ENCODE measurements around the gene PKLR. TPM values are rescaled to one million over a fixed set of nuclear protein-coding genes. Genes with fewer than 3 reads are reported as not detected.

The PKLR gene
- total RNA-seq, 1 experiment from 2014 or later: 0.17 TPM

DNA sequence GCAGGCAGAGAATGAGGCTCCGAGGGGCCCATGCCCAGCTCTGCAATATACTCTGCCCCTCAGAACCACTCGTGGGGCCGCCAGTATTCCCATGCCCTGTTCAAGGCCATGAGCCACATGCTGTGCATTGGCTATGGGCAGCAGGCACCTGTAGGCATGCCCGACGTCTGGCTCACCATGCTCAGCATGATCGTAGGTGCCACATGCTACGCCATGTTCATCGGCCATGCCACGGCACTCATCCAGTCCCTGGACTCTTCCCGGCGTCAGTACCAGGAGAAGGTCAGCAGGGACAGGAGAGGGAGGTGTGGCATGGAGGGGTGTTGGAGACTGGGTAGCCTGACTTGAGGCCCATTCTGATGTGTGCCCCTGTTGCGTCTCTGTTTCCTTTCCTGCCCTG, 16.8 kb downstream of the PKLR start:
- no TSS peak for BruUV-seq (replicated peaks)
- Histone ChIP-seq H3K27ac (ENCODE audit: low read depth, low read length) (no peak overlapping the region), H3K4me1 (ENCODE audit: control insufficient read depth in 1 of 2, insufficient read depth in 2 of 2, low read length in 2 of 2) (no peaks in the 10 kb centered on the region), H3K9me2 (ENCODE audit: insufficient read depth) (no peaks in the 10 kb centered on the region), H3K4me3 (replicated peaks in 1 of 2; ENCODE audit: low read depth in 1 of 2, low read length in 2 of 2) (no peak overlapping the region), H3K9me3 (ENCODE audit: control insufficient read depth in 1 of 2, insufficient read depth in 1 of 2, low read depth in 1 of 2, low read length in 2 of 2) (no peaks in the 10 kb centered on the region), H3K79me2 (ENCODE audit: insufficient read depth, low read length) (no peaks in the 10 kb centered on the region), H3K9ac (ENCODE audit: low read length) (no peak overlapping the region), H3K36me3 (ENCODE audit: control insufficient read depth in 1 of 2, insufficient read depth in 2 of 2, low read length in 2 of 2) (no peaks in the 10 kb centered on the region), H4K20me1 (ENCODE audit: insufficient read depth) (no peaks in the 10 kb centered on the region), H3K27me3 (ENCODE audit: insufficient read depth, low read length) (no peaks in the 10 kb centered on the region), H3K4me2 (ENCODE audit: low read length) (no peak overlapping the region), H2AFZ (ENCODE audit: low read depth, low read length, poor library complexity, severe bottlenecking) (no peak overlapping the region)
- POLR2A ChIA-PET: no interaction called here
- intact Hi-C loops (cut with micrococcal nuclease): no loop called here
- DNase-seq (ENCODE audit: low read depth, low spot score) (no peak), ATAC-seq (no peak)
- RAD21 ChIA-PET (ENCODE audit: low non-redundant PET in 1 of 2, low total read pairs in 2 of 2, uncharacterized antibody in 2 of 2, unreplicated experiment in 2 of 2): no interaction called here
- CTCF ChIA-PET: no interaction called here
- TF ChIP-seq POLR2AphosphoS5 (IDR thresholded peaks at IDR 0.05; ENCODE audit: low read depth, low read length): no peak
- TF ChIP-seq FOSL1 (IDR thresholded peaks at IDR 0.05; ENCODE audit: low read depth): no peak
- no peak for TF ChIP-seq ZNF274 (IDR thresholded peaks at IDR 0.05; ENCODE audit: low read depth, low read length)
- no peak for TF ChIP-seq CBX3 (IDR thresholded peaks at IDR 0.05; ENCODE audit: low read depth)
- TF ChIP-seq EZH2phosphoT487 (IDR thresholded peaks at IDR 0.05; ENCODE audit: borderline replicate concordance): no peak

DNA sequence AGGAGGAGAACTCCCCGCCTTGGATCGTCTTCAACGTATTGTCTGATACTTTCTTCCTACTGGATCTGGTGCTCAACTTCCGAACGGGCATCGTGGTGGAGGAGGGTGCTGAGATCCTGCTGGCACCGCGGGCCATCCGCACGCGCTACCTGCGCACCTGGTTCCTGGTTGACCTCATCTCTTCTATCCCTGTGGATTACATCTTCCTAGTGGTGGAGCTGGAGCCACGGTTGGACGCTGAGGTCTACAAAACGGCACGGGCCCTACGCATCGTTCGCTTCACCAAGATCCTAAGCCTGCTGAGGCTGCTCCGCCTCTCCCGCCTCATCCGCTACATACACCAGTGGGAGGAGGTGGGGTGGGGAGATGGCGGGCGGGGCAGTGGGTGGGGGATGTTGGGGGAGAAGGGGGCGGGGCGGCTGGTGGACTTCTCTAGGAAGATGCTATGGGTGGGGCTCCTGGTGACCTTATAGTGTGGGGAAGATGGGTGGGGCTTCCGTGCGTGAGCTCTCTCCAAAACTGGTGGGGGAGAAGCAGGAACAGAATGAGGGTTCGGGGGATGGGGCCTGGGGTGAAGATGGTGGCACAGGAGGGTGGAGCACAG, 18.6 kb downstream of the PKLR start:
- no peak for ATAC-seq
- POLR2A ChIA-PET: no interaction called here
- BruUV-seq (replicated peaks): no TSS peak

More for the DNA sequence above, 18.6 kb downstream of the PKLR start:
- Histone ChIP-seq H2AFZ (ENCODE audit: low read depth, low read length, poor library complexity, severe bottlenecking) (no peak overlapping the region), H3K27me3 (ENCODE audit: insufficient read depth, low read length) (no peaks in the 10 kb centered on the region), H3K9ac (ENCODE audit: low read length) (no peak overlapping the region), H3K4me1 (ENCODE audit: control insufficient read depth in 1 of 2, insufficient read depth in 2 of 2, low read length in 2 of 2) (peaks cover 0 to 10% of the 10 kb centered on the region in 2 experiments; a peak in 2 of 4 replicates), H3K27ac (ENCODE audit: low read depth, low read length) (no peak overlapping the region), H3K79me2 (ENCODE audit: insufficient read depth, low read length) (no peaks in the 10 kb centered on the region), H3K36me3 (ENCODE audit: control insufficient read depth in 1 of 2, insufficient read depth in 2 of 2, low read length in 2 of 2) (no peaks in the 10 kb centered on the region), H4K20me1 (ENCODE audit: insufficient read depth) (no peaks in the 10 kb centered on the region), H3K9me2 (ENCODE audit: insufficient read depth) (no peaks in the 10 kb centered on the region), H3K4me2 (ENCODE audit: low read length) (no peak overlapping the region), H3K9me3 (ENCODE audit: control insufficient read depth in 1 of 2, insufficient read depth in 1 of 2, low read depth in 1 of 2, low read length in 2 of 2) (no peaks in the 10 kb centered on the region), H3K4me3 (replicated peaks in 1 of 2; ENCODE audit: low read depth in 1 of 2, low read length in 2 of 2) (no peak overlapping the region)
- intact Hi-C loops (cut with micrococcal nuclease): no loop called here
- RAD21 ChIA-PET (ENCODE audit: low non-redundant PET in 1 of 2, low total read pairs in 2 of 2, uncharacterized antibody in 2 of 2, unreplicated experiment in 2 of 2): no interaction called here
- no peak for DNase-seq (ENCODE audit: low read depth, low spot score)
- no peak for TF ChIP-seq SIN3A (IDR thresholded peaks at IDR 0.05; ENCODE audit: low read depth)
- TF ChIP-seq, protein P1, sequence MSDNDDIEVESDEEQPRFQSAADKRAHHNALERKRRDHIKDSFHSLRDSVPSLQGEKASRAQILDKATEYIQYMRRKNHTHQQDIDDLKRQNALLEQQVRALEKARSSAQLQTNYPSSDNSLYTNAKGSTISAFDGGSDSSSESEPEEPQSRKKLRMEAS (IDR thresholded peaks at IDR 0.05): no peak
- CTCF ChIA-PET: no interaction called here
